ENCODE measurements around the gene NABP2.

Gene NABP2

GRCh38 chr12:56216461-56216860, 7.7 kb upstream of the NABP2 start:
- FAIRE-seq = no peak

GRCh38 chr12:56219840-56220239, 4.3 kb upstream of the NABP2 start:
- no peak for FAIRE-seq

GRCh38 chr12:56220611-56221231, 3.4 kb upstream of the NABP2 start:
- FAIRE-seq = no peak

GRCh38 chr12:56221232-56221756, 2.8 kb upstream of the NABP2 start:
- FAIRE-seq = no peak

GRCh38 chr12:56221757-56222530, 2.2 kb upstream of the NABP2 start, which contains the start of gene RNF41:
Gene RNF41, minus strand, starts transcription at chr12:56221922. Its CDS starts 7,875 bp downstream, at chr12:56214047.
- FAIRE-seq = peak; percentile 97

GRCh38 chr12:56222531-56222895, 1.6 kb upstream of the NABP2 start:
- no peak for FAIRE-seq

GRCh38 chr12:56223571-56224101, 506 bp upstream of the NABP2 start:
- no peak for FAIRE-seq

GRCh38 chr12:56224954-56225353, 812 bp downstream of the NABP2 start:
- FAIRE-seq = no peak

- no peak for FAIRE-seq
Measured at GRCh38 chr12:56229082-56229481, 4.9 kb downstream of the NABP2 start.

- no peak for FAIRE-seq
Measured at GRCh38 chr12:56229916-56230431, 5.8 kb downstream of the NABP2 start, which contains the start of gene SLC39A5. Gene SLC39A5, plus strand, starts transcription at chr12:56230051. Its CDS starts 1,224 bp downstream, at chr12:56231275.

- no peak for FAIRE-seq
Measured at GRCh38 chr12:56230432-56231183, 6.5 kb downstream of the NABP2 start.

GRCh38 chr12:56231184-56231582, 7.0 kb downstream of the NABP2 start:
- no peak for FAIRE-seq

- no peak for FAIRE-seq
Measured at GRCh38 chr12:56234746-56235436, 10.7 kb downstream of the NABP2 start.

GRCh38 chr12:56236091-56236490, 11.9 kb downstream of the NABP2 start:
- no peak for FAIRE-seq

- no peak for FAIRE-seq
Measured at GRCh38 chr12:56236985-56237384, 12.8 kb downstream of the NABP2 start.

GRCh38 chr12:56237552-56237951, 13.4 kb downstream of the NABP2 start:
- FAIRE-seq = no peak

- no peak for FAIRE-seq
Measured at GRCh38 chr12:56241424-56242303, 17.5 kb downstream of the NABP2 start.

GRCh38 chr12:56242986-56243385, 18.8 kb downstream of the NABP2 start:
- FAIRE-seq = no peak

GRCh38 chr12:56243731-56244181, 19.6 kb downstream of the NABP2 start:
- FAIRE-seq = no peak

- no peak for FAIRE-seq
Measured at GRCh38 chr12:56244494-56244893, 20.4 kb downstream of the NABP2 start.

GRCh38 chr12:56247923-56248322, 23.8 kb downstream of the NABP2 start:
- no peak for FAIRE-seq

All from G401.6 (cell line).